ENCODE data around the gene CDC42EP1.

CDC42EP1 gene

DNA sequence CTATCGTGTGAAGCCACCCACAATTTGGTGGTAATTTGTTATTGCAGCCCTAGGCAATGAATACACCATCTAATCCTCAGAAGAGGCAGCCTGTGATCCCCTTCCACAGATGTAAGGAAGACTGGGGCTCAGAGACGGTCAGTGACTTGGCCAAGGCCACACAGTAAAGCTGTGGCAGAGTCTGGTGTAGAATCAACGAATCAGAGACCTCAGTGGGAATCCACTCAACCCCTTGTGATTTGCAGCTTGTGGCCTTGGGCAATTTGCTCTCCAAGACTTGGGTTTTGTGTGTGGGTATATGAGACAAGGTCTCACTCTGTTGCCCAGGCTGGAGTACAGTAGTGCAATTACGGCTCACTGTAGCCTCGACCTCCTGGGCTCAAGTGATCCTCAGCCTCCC lies 17.7 kb downstream of the CDC42EP1 start:
- no peak overlapping the region for H2AFZ ChIP-seq (ENCODE audit: low read length)
- no peaks in the 10 kb centered on the region for H4K20me1 ChIP-seq (ENCODE audit: insufficient read depth, low read length, poor library complexity, severe bottlenecking)
- H3K9ac ChIP-seq (ENCODE audit: low read depth, low read length, poor library complexity, severe bottlenecking) = no peak overlapping the region
- TF ChIP-seq, protein P1, sequence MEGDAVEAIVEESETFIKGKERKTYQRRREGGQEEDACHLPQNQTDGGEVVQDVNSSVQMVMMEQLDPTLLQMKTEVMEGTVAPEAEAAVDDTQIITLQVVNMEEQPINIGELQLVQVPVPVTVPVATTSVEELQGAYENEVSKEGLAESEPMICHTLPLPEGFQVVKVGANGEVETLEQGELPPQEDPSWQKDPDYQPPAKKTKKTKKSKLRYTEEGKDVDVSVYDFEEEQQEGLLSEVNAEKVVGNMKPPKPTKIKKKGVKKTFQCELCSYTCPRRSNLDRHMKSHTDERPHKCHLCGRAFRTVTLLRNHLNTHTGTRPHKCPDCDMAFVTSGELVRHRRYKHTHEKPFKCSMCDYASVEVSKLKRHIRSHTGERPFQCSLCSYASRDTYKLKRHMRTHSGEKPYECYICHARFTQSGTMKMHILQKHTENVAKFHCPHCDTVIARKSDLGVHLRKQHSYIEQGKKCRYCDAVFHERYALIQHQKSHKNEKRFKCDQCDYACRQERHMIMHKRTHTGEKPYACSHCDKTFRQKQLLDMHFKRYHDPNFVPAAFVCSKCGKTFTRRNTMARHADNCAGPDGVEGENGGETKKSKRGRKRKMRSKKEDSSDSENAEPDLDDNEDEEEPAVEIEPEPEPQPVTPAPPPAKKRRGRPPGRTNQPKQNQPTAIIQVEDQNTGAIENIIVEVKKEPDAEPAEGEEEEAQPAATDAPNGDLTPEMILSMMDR (conservative IDR thresholded peaks at IDR 0.05; ENCODE audit: low read length) = no peak
- TF ChIP-seq EZH2phosphoT487 (IDR thresholded peaks at IDR 0.05; ENCODE audit: borderline replicate concordance) = no peak
- peaks cover 5% of the 10 kb centered on the region for H3K4me1 ChIP-seq (ENCODE audit: insufficient read depth, low read length, poor library complexity, severe bottlenecking)
- H3K27me3 ChIP-seq (ENCODE audit: insufficient read depth, low read length, poor library complexity, severe bottlenecking) = no peaks in the 10 kb centered on the region
- no peak overlapping the region for H3K4me2 ChIP-seq (ENCODE audit: low read depth, low read length, poor library complexity, severe bottlenecking)
- no peak overlapping the region for H3K4me3 ChIP-seq (ENCODE audit: low read length, poor library complexity, severe bottlenecking)
- H3F3A ChIP-seq (ENCODE audit: low read depth) = no peaks in the 10 kb centered on the region
- H3K9me2 ChIP-seq (replicated peaks; ENCODE audit: low read depth, low read length) = no peaks in the 10 kb centered on the region
- H3K36me3 ChIP-seq (ENCODE audit: insufficient read depth, low read length) = no peaks in the 10 kb centered on the region
- no peaks in the 10 kb centered on the region for H3K9me3 ChIP-seq (ENCODE audit: insufficient read depth, low read depth, low read length)
- no peaks in the 10 kb centered on the region for H3K79me2 ChIP-seq (ENCODE audit: insufficient read depth, low read length)

DNA sequence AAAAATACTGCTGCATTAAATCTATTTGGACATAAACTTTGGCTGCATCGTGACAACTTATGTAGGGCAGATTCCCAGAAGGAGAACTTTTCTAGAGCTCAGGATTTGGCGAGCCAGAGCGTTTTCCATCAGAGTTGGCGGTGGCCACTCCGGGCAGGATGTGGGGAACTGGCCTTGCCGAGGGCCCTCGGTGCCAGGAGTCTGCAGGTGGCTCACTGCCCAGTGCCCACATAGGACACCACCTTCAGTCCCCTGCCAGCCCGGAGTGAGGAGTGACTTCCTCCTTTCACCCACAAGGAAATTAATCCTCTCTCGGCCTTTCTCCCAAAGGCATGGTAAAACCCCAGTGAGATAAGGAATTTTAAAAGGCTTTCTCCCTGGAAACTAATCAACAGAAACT lies 21.2 kb downstream of the CDC42EP1 start:
- Histone ChIP-seq H3K9ac (ENCODE audit: low read depth, low read length, poor library complexity, severe bottlenecking) (no peak overlapping the region), H4K20me1 (ENCODE audit: insufficient read depth, low read length, poor library complexity, severe bottlenecking) (no peaks in the 10 kb centered on the region), H3K9me2 (replicated peaks; ENCODE audit: low read depth, low read length) (no peaks in the 10 kb centered on the region), H3K27me3 (ENCODE audit: insufficient read depth, low read length, poor library complexity, severe bottlenecking) (no peaks in the 10 kb centered on the region), H3F3A (ENCODE audit: low read depth) (no peaks in the 10 kb centered on the region), H3K79me2 (ENCODE audit: insufficient read depth, low read length) (no peaks in the 10 kb centered on the region), H3K4me1 (ENCODE audit: insufficient read depth, low read length, poor library complexity, severe bottlenecking) (peaks cover 5% of the 10 kb centered on the region), H2AFZ (ENCODE audit: low read length) (no peak overlapping the region), H3K4me3 (ENCODE audit: low read length, poor library complexity, severe bottlenecking) (no peak overlapping the region), H3K36me3 (ENCODE audit: insufficient read depth, low read length) (no peaks in the 10 kb centered on the region), H3K4me2 (ENCODE audit: low read depth, low read length, poor library complexity, severe bottlenecking) (no peak overlapping the region), H3K9me3 (ENCODE audit: insufficient read depth, low read depth, low read length) (no peaks in the 10 kb centered on the region)
- TF ChIP-seq, protein P1 (conservative IDR thresholded peaks at IDR 0.05; ENCODE audit: low read length) = no peak
- TF ChIP-seq EZH2phosphoT487 (IDR thresholded peaks at IDR 0.05; ENCODE audit: borderline replicate concordance) = no peak

DNA sequence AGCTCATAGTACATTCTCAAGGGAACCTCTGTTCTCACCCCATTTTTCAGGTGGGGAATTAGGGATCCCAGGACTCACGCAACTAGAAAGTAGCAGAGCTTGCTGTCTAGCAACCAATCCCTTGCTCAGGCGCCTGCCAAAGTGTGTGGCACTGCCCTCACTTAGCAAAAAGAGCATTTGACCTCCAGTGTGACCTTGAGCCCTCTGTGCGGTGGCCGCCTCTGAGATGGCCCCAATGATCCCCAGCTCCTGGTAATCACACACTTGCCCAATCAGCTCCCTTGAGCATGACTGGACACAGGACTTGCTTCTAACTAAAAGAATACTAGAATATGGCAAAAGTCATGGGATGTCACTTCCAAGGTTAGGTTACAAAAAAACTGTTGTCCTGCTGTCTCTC lies 22.2 kb downstream of the CDC42EP1 start:
- Histone ChIP-seq H3K4me1 (ENCODE audit: insufficient read depth, low read length, poor library complexity, severe bottlenecking) (peaks cover 5% of the 10 kb centered on the region), H2AFZ (ENCODE audit: low read length) (no peak overlapping the region), H3K9ac (ENCODE audit: low read depth, low read length, poor library complexity, severe bottlenecking) (no peak overlapping the region), H4K20me1 (ENCODE audit: insufficient read depth, low read length, poor library complexity, severe bottlenecking) (no peaks in the 10 kb centered on the region), H3F3A (ENCODE audit: low read depth) (no peaks in the 10 kb centered on the region), H3K9me3 (ENCODE audit: insufficient read depth, low read depth, low read length) (no peaks in the 10 kb centered on the region), H3K4me3 (ENCODE audit: low read length, poor library complexity, severe bottlenecking) (no peak overlapping the region), H3K79me2 (ENCODE audit: insufficient read depth, low read length) (no peaks in the 10 kb centered on the region), H3K9me2 (replicated peaks; ENCODE audit: low read depth, low read length) (no peaks in the 10 kb centered on the region), H3K4me2 (ENCODE audit: low read depth, low read length, poor library complexity, severe bottlenecking) (no peak overlapping the region), H3K27me3 (ENCODE audit: insufficient read depth, low read length, poor library complexity, severe bottlenecking) (no peaks in the 10 kb centered on the region), H3K36me3 (ENCODE audit: insufficient read depth, low read length) (no peaks in the 10 kb centered on the region)
- TF ChIP-seq EZH2phosphoT487 (IDR thresholded peaks at IDR 0.05; ENCODE audit: borderline replicate concordance) = no peak
- TF ChIP-seq, protein P1 (conservative IDR thresholded peaks at IDR 0.05; ENCODE audit: low read length) = no peak
